Suprapubic skin (tissue), 4 donors: Measurements from ENCODE around the gene KATNB1.

ENCODE experiments used
- CTCF ChIP-seq, 2 donors: fragments of 200-600 bp in 1 of 2; fragments of 450-650 bp in 1 of 2; sonication (generic) in 1 of 2; IDR thresholded peaks; one replicate each; pipeline ENCODE4 v1.5.1; 2016 to 2019; ENCODE audit warnings: antibody characterized with exemption in 2 of 2, mild to moderate bottlenecking in 1 of 2, moderate library complexity in 1 of 2
- POLR2A ChIP-seq, 2 donors: fragments of 450-650 bp; IDR thresholded peaks; one replicate each; pipeline ENCODE4 v1.6.1; 2017; ENCODE audit warnings: antibody characterized with exemption in 2 of 2, mild to moderate bottlenecking in 2 of 2, moderate library complexity in 2 of 2
- POLR2AphosphoS5 ChIP-seq, 3 donors: sonication (generic); formaldehyde crosslinking; IDR thresholded peaks; one replicate each; pipeline ENCODE4 v1.6.1; 2017; ENCODE audit warnings: antibody characterized with exemption in 3 of 3

GRCh38 chr16:57743458-57743857, 7.9 kb downstream of the KATNB1 start:
- TF ChIP-seq CTCF (IDR thresholded peaks at IDR 0.05) (no peak), POLR2AphosphoS5 (IDR thresholded peaks at IDR 0.05) (no peak), POLR2A (IDR thresholded peaks at IDR 0.05) (no peak)
